GM23338 (cell line): ENCODE data around the gene NEK10. TPM values are rescaled to one million over a fixed set of nuclear protein-coding genes. Genes with fewer than 3 reads are reported as not detected.

ENCODE experiments used
- ATAC-seq: fragments of 200-7000 bp; cut with Tn5 transposase; 3 replicates; pipeline ENCODE4 v1.9.1; 2020
- DNase-seq: peaks from one replicate; pipeline ENCODE4 v3.0.0-alpha.2; 2015; ENCODE audit warnings: low spot score
- H2AFZ ChIP-seq: fragments of 200-600 bp; sonication (generic); 2 replicates; pipeline ENCODE4 v1.8.0; 2016; ENCODE audit warnings: antibody characterized with exemption, mild to moderate bottlenecking, moderate library complexity
- H3F3A ChIP-seq: fragments of 200-600 bp; sonication (generic); replicated peaks from 2 replicates; pipeline ENCODE4 v1.8.0; 2017; ENCODE audit warnings: antibody characterized with exemption, mixed run types, low read depth
- H3K27ac ChIP-seq: fragments of 200-600 bp; sonication (generic); 2 replicates; pipeline ENCODE4 v1.6.1; 2016; ENCODE audit warnings: low read depth
- H3K27me3 ChIP-seq: fragments of 200-600 bp; sonication (generic); 2 replicates; pipeline ENCODE4 v1.8.0; 2016; ENCODE audit warnings: mild to moderate bottlenecking, mixed run types, moderate library complexity; ENCODE audit not compliant: insufficient read depth
- H3K36me3 ChIP-seq: fragments of 200-600 bp; sonication (generic); 2 replicates; pipeline ENCODE4 v1.8.0; 2016; ENCODE audit warnings: mild to moderate bottlenecking; ENCODE audit not compliant: insufficient read depth
- H3K4me1 ChIP-seq: fragments of 200-600 bp; sonication (generic); 2 replicates; pipeline ENCODE4 v1.8.0; 2016; ENCODE audit warnings: mild to moderate bottlenecking, moderate library complexity; ENCODE audit not compliant: insufficient read depth
- H3K4me2 ChIP-seq: fragments of 200-600 bp; sonication (generic); 2 replicates; pipeline ENCODE4 v1.7.1; 2017; ENCODE audit warnings: mixed run types
- H3K4me3 ChIP-seq: fragments of 200-600 bp; sonication (generic); 2 replicates; pipeline ENCODE4 v1.6.1; 2016; ENCODE audit warnings: mixed run types
- H3K79me2 ChIP-seq: fragments of 200-600 bp; sonication (generic); replicated peaks from 2 replicates; pipeline ENCODE4 v1.8.0; 2017; ENCODE audit warnings: mild to moderate bottlenecking; ENCODE audit not compliant: insufficient read depth
- H3K9me2 ChIP-seq: fragments of 200-600 bp; sonication (generic); 2 replicates; pipeline ENCODE4 v1.8.0; 2017; ENCODE audit not compliant: insufficient read depth
- H4K20me1 ChIP-seq: fragments of 200-600 bp; sonication (generic); replicated peaks from 2 replicates; pipeline ENCODE4 v1.8.0; 2017; ENCODE audit warnings: mild to moderate bottlenecking; ENCODE audit not compliant: insufficient read depth
- H3K27ac Mint-ChIP-seq: 2 replicates; pipeline ENCODE4 v1.8.0; 2020; ENCODE audit warnings: inconsistent platforms, mild to moderate bottlenecking, moderate library complexity, mixed read lengths
- H3K27me3 Mint-ChIP-seq: 3 replicates; pipeline ENCODE4 v1.8.0; 2022; ENCODE audit warnings: low read depth, mild to moderate bottlenecking, moderate library complexity, mixed read lengths, inconsistent platforms; ENCODE audit not compliant: insufficient read depth, poor library complexity
- H3K36me3 Mint-ChIP-seq: 3 replicates; pipeline ENCODE4 v1.8.0; 2021; ENCODE audit warnings: low read depth, mild to moderate bottlenecking, inconsistent platforms, moderate library complexity, mixed read lengths
- H3K4me1 Mint-ChIP-seq: 3 replicates; pipeline ENCODE4 v1.8.0; 2020; ENCODE audit warnings: mild to moderate bottlenecking, inconsistent platforms, mixed read lengths
- H3K4me3 Mint-ChIP-seq: 3 replicates; pipeline ENCODE4 v1.8.0; 2021; ENCODE audit warnings: moderate library complexity, mild to moderate bottlenecking, inconsistent platforms, mixed read lengths
- H3K9me3 Mint-ChIP-seq: 3 replicates; pipeline ENCODE4 v1.8.0; 2020; ENCODE audit warnings: moderate library complexity, mild to moderate bottlenecking, inconsistent platforms, mixed read lengths
- CREB1 ChIP-seq: fragments of 250-450 bp; sonication (Bioruptor Pico); IDR thresholded peaks from 2 replicates; pipeline ENCODE4 v1.5.0; 2020; ENCODE audit warnings: low read depth, mild to moderate bottlenecking, moderate library complexity
- EZH2 ChIP-seq: fragments of 200-600 bp; sonication (generic); IDR thresholded peaks from one replicate; pipeline ENCODE4 v1.8.0; 2017; ENCODE audit warnings: antibody characterized with exemption, mild to moderate bottlenecking, low read depth; ENCODE audit not compliant: unreplicated experiment
- EZH2phosphoT487 ChIP-seq: fragments of 200-600 bp; sonication (generic); IDR thresholded peaks from one replicate; pipeline ENCODE4 v1.8.1; 2018; ENCODE audit warnings: antibody characterized with exemption; ENCODE audit not compliant: unreplicated experiment
- JUNB ChIP-seq: IDR thresholded peaks from one replicate; pipeline ENCODE4 v1.6.1; 2016; ENCODE audit warnings: antibody characterized with exemption; ENCODE audit not compliant: unreplicated experiment
- NANOG ChIP-seq: IDR thresholded peaks from 2 replicates; pipeline ENCODE4 v1.6.1; 2016; ENCODE audit warnings: antibody characterized with exemption, borderline replicate concordance
- STAT1 ChIP-seq: IDR thresholded peaks from one replicate; pipeline ENCODE4 v1.6.1; 2016; ENCODE audit warnings: antibody characterized with exemption; ENCODE audit not compliant: unreplicated experiment
- ZNF114 ChIP-seq: fragments of 250-450 bp; sonication (Bioruptor Pico); IDR thresholded peaks from 2 replicates; pipeline ENCODE4 v1.5.0; 2020; ENCODE audit warnings: mild to moderate bottlenecking, moderate library complexity
- polyA plus RNA-seq: library from polyadenylated mRNA; unstranded; fragments of >200 nt; fragmentation: Nextera tagmentation; extraction: Ambion mirVana; gene quantifications from 2 replicates; pipeline ENCODE4 v1.2.1, GENCODE V29; 2016
- total RNA-seq: library from RNA; depleted of rRNA; stranded (reverse); fragments of >200 nt; shearing (Covaris generic); gene quantifications from 2 replicates; pipeline ENCODE4 v1.2.3, GENCODE V29; 2014
- TF ChIP-seq, protein P1 (sequence below): IDR thresholded peaks from 2 replicates; pipeline ENCODE4 v1.6.1; 2016; ENCODE audit warnings: antibody characterized with exemption
- TF ChIP-seq, protein P2 (sequence below): IDR thresholded peaks from one replicate; pipeline ENCODE4 v1.6.1; 2018; ENCODE audit warnings: antibody characterized with exemption; ENCODE audit not compliant: unreplicated experiment
- TF ChIP-seq, protein P3 (sequence below), 2 experiments: fragments of 200-600 bp in 1 of 2; sonication (generic) in 1 of 2; conservative IDR thresholded peaks; 2 replicates each; pipeline versions ENCODE4 v1.5.1 to v1.6.1; 2016 to 2017; ENCODE audit warnings: antibody characterized with exemption in 2 of 2, low read depth in 2 of 2, mild to moderate bottlenecking in 2 of 2, moderate library complexity in 1 of 2

NEK10 gene
- total and polyA plus RNA-seq, 2 experiments from 2014 or later, result 0.55 to 2.0 TPM

DNA sequence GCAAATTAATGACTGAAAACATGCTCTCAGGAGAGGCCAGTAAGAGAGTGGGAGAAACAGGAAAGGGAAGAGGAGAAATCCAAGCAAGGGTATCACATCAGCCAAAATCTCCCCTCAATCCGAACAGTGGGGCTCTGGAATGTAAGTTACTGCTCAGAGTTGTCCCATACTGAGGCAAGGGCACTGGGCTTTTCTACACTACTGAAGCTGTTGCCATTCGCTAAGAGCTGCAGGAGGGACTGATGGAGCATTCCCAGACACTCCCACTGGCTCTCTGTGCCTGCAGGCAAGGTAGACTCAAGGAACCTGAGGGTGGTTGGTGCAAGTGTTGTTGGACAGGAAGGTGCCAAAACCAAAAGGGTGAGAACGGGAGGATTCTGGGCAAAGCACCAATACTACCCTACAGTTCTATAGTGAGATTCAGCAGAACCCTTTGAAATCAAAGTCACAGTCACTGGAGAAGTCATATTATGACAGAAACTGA lies 46.1 kb downstream of the NEK10 start:
- DNase-seq, result no peak

DNA sequence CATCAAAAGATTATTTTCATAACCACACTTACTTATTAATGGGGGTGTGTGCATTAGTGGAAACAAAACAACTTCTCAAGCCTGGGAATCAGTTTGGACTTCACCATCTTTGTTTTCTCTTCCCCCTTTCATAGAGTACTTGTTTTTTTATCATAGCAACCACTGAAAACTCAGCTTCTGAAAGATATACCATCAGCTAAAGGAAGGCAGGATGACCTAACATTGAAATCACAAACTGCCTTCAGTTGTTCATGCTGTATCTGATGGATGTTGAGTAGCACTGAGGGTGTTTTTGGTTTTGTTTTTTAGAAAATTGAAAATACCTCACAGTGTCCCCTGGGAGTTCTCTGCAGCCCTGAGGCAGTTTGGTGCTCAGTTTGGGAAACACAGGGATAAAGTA lies 46.5 kb downstream of the NEK10 start:
- H3K27ac Mint-ChIP-seq, result no peak overlapping the region
- Histone ChIP-seq H3K4me1 (no peaks in the 10 kb centered on the region), H3K9me2 (no peaks in the 10 kb centered on the region), H4K20me1 (no peaks in the 10 kb centered on the region), H2AFZ (no peak overlapping the region), H3K4me2 (no peak overlapping the region), H3K36me3 (no peaks in the 10 kb centered on the region), H3K27me3 (no peaks in the 10 kb centered on the region), H3K79me2 (no peaks in the 10 kb centered on the region), H3F3A (no peaks in the 10 kb centered on the region), H3K4me3 (no peak overlapping the region), H3K27ac (no peak overlapping the region)
- ATAC-seq (no peak), DNase-seq (no peak)
- no peaks in the 10 kb centered on the region for H3K27me3 Mint-ChIP-seq
- no peaks in the 10 kb centered on the region for H3K9me3 Mint-ChIP-seq
- H3K4me1 Mint-ChIP-seq, result no peaks in the 10 kb centered on the region
- no peak overlapping the region for H3K4me3 Mint-ChIP-seq
- no peaks in the 10 kb centered on the region for H3K36me3 Mint-ChIP-seq
- TF ChIP-seq STAT1 (no peak), EZH2phosphoT487 (no peak)
- TF ChIP-seq, protein P1, sequence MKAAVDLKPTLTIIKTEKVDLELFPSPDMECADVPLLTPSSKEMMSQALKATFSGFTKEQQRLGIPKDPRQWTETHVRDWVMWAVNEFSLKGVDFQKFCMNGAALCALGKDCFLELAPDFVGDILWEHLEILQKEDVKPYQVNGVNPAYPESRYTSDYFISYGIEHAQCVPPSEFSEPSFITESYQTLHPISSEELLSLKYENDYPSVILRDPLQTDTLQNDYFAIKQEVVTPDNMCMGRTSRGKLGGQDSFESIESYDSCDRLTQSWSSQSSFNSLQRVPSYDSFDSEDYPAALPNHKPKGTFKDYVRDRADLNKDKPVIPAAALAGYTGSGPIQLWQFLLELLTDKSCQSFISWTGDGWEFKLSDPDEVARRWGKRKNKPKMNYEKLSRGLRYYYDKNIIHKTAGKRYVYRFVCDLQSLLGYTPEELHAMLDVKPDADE, result no peak
- TF ChIP-seq, protein P2, sequence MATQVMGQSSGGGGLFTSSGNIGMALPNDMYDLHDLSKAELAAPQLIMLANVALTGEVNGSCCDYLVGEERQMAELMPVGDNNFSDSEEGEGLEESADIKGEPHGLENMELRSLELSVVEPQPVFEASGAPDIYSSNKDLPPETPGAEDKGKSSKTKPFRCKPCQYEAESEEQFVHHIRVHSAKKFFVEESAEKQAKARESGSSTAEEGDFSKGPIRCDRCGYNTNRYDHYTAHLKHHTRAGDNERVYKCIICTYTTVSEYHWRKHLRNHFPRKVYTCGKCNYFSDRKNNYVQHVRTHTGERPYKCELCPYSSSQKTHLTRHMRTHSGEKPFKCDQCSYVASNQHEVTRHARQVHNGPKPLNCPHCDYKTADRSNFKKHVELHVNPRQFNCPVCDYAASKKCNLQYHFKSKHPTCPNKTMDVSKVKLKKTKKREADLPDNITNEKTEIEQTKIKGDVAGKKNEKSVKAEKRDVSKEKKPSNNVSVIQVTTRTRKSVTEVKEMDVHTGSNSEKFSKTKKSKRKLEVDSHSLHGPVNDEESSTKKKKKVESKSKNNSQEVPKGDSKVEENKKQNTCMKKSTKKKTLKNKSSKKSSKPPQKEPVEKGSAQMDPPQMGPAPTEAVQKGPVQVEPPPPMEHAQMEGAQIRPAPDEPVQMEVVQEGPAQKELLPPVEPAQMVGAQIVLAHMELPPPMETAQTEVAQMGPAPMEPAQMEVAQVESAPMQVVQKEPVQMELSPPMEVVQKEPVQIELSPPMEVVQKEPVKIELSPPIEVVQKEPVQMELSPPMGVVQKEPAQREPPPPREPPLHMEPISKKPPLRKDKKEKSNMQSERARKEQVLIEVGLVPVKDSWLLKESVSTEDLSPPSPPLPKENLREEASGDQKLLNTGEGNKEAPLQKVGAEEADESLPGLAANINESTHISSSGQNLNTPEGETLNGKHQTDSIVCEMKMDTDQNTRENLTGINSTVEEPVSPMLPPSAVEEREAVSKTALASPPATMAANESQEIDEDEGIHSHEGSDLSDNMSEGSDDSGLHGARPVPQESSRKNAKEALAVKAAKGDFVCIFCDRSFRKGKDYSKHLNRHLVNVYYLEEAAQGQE, result no peak
- TF ChIP-seq, protein P3, sequence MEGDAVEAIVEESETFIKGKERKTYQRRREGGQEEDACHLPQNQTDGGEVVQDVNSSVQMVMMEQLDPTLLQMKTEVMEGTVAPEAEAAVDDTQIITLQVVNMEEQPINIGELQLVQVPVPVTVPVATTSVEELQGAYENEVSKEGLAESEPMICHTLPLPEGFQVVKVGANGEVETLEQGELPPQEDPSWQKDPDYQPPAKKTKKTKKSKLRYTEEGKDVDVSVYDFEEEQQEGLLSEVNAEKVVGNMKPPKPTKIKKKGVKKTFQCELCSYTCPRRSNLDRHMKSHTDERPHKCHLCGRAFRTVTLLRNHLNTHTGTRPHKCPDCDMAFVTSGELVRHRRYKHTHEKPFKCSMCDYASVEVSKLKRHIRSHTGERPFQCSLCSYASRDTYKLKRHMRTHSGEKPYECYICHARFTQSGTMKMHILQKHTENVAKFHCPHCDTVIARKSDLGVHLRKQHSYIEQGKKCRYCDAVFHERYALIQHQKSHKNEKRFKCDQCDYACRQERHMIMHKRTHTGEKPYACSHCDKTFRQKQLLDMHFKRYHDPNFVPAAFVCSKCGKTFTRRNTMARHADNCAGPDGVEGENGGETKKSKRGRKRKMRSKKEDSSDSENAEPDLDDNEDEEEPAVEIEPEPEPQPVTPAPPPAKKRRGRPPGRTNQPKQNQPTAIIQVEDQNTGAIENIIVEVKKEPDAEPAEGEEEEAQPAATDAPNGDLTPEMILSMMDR (conservative IDR thresholded peaks at IDR 0.05; ENCODE audit: low read depth in 2 of 2), result no peak

More for the DNA sequence above, 46.1 kb downstream of the NEK10 start:
- ATAC-seq, result peak; percentile 65
- no peak overlapping the region for H3K27ac Mint-ChIP-seq
- Histone ChIP-seq H3K27me3 (no peaks in the 10 kb centered on the region), H3K9me2 (no peaks in the 10 kb centered on the region), H3K4me2 (no peak overlapping the region), H3K79me2 (no peaks in the 10 kb centered on the region), H4K20me1 (no peaks in the 10 kb centered on the region), H3F3A (no peaks in the 10 kb centered on the region), H3K27ac (no peak overlapping the region), H3K36me3 (no peaks in the 10 kb centered on the region), H3K4me1 (no peaks in the 10 kb centered on the region), H3K4me3 (no peak overlapping the region), H2AFZ (0 out of 2 replicates have a peak overlapping the region, but pooled peaks have one; percentile 18)
- no peaks in the 10 kb centered on the region for H3K27me3 Mint-ChIP-seq
- TF ChIP-seq CREB1 (CRISPR knock-in tag) (no peak), JUNB (no peak), EZH2 (no peak), ZNF114 (CRISPR knock-in tag) (no peak), NANOG (no peak), STAT1 (no peak), EZH2phosphoT487 (no peak)
- TF ChIP-seq, protein P3 (conservative IDR thresholded peaks at IDR 0.05; ENCODE audit: low read depth in 2 of 2), result no peak
- TF ChIP-seq, protein P2, result no peak
- H3K4me1 Mint-ChIP-seq, result no peaks in the 10 kb centered on the region
- peaks cover under 1% of the 10 kb centered on the region; the same call in 1 of the 3 replicates for H3K9me3 Mint-ChIP-seq
- no peak overlapping the region for H3K4me3 Mint-ChIP-seq
- no peaks in the 10 kb centered on the region; the same call in 2 of the 3 replicates for H3K36me3 Mint-ChIP-seq
